Astrocyte (in vitro differentiated cells and primary cell): ENCODE data around the gene EXOSC6.

ENCODE experiments used
- CTCF ChIP-seq: IDR thresholded peaks from 2 replicates; pipeline ENCODE4 v1.5.1; 2011; ENCODE audit warnings: low read depth, mild to moderate bottlenecking, inconsistent platforms, low read length, moderate library complexity; ENCODE audit not compliant: insufficient read depth
- EZH2 ChIP-seq: IDR thresholded peaks from 2 replicates; pipeline ENCODE4 v1.6.1; 2012; ENCODE audit warnings: mild to moderate bottlenecking, low read length, inconsistent platforms; ENCODE audit not compliant: insufficient read depth

DNA sequence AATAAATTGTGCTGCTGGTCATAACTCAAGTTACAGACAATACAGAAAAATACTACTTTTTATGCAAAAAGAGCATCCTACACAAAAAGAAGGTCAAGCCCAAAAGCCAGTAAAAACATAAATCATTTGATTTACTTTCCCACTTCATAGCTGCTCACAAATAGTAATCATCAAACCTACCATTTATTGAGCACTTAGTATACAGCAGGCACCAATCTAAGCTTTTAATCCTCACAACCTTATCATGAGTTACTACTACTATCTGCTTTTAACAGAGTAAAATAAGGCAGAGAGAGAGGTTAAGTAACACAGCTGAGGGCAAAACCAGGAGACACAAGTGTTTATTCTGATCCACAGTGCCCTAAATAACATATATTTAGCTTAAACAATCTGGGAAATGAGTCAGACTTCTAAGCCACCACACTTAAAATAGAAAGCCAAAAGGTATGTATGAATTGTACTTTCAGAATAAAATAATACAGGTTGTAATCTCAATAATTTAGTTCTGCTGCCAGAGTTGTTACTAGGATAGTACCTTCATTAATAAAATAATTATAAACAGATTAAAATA lies 39.3 kb upstream of the EXOSC6 start:
- TF ChIP-seq CTCF: no peak
- TF ChIP-seq EZH2: no peak
